Measurements from ENCODE around the gene MRPL43. TPM values are rescaled to one million over a fixed set of nuclear protein-coding genes. Genes with fewer than 3 reads are reported as not detected.

MRPL43 gene
- total and polyA plus RNA-seq, 9 of the 15 experiments (the other 6 are each of a cell fraction or from before 2014, with no cell fraction given), result 15.1 to 63.7 (median 37.2) TPM

DNA sequence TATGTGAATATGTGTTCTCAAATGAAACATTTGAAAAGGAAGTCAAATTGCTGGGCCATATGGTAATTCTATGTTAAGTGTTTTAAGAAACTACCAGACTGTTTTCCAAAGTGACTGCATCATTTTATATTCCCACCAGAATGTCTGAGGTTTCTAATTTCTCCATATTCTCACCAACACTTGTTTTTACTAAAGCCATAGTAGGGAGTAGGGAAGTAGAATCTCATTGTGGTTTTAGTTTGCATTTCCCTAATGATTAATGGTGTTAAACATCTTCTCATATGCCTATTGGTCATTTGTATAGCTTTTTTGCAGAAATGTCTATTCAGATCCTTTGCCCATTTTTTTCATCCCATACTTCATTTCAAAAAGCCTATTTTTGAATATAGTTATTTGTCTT is 27.0 kb downstream of the MRPL43 start (continued):
- TF ChIP-seq, protein P1, sequence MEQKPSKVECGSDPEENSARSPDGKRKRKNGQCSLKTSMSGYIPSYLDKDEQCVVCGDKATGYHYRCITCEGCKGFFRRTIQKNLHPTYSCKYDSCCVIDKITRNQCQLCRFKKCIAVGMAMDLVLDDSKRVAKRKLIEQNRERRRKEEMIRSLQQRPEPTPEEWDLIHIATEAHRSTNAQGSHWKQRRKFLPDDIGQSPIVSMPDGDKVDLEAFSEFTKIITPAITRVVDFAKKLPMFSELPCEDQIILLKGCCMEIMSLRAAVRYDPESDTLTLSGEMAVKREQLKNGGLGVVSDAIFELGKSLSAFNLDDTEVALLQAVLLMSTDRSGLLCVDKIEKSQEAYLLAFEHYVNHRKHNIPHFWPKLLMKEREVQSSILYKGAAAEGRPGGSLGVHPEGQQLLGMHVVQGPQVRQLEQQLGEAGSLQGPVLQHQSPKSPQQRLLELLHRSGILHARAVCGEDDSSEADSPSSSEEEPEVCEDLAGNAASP (IDR thresholded peaks at IDR 0.05), result no peak
- TF ChIP-seq, protein P2, sequence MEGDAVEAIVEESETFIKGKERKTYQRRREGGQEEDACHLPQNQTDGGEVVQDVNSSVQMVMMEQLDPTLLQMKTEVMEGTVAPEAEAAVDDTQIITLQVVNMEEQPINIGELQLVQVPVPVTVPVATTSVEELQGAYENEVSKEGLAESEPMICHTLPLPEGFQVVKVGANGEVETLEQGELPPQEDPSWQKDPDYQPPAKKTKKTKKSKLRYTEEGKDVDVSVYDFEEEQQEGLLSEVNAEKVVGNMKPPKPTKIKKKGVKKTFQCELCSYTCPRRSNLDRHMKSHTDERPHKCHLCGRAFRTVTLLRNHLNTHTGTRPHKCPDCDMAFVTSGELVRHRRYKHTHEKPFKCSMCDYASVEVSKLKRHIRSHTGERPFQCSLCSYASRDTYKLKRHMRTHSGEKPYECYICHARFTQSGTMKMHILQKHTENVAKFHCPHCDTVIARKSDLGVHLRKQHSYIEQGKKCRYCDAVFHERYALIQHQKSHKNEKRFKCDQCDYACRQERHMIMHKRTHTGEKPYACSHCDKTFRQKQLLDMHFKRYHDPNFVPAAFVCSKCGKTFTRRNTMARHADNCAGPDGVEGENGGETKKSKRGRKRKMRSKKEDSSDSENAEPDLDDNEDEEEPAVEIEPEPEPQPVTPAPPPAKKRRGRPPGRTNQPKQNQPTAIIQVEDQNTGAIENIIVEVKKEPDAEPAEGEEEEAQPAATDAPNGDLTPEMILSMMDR (IDR thresholded peaks at IDR 0.05 in 2 of 3, conservative IDR thresholded peaks at IDR 0.05 in 1 of 3; ENCODE audit: insufficient read depth in 2 of 3, low read depth in 1 of 3, low read length in 3 of 3), result no peak
- TF ChIP-seq MXI1 (IDR thresholded peaks at IDR 0.05; ENCODE audit: low read depth, low read length), result no peak
- TF ChIP-seq ARHGAP35 (IDR thresholded peaks at IDR 0.05; ENCODE audit: partially characterized antibody), result no peak
- TF ChIP-seq, protein P3, sequence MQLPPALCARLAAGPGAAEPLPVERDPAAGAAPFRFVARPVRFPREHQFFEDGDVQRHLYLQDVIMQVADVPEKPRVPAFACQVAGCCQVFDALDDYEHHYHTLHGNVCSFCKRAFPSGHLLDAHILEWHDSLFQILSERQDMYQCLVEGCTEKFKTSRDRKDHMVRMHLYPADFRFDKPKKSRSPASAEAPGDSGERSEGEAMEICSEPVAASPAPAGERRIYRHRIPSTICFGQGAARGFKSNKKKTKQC (CRISPR knock-in tag; IDR thresholded peaks at IDR 0.05), result no peak
- no peak for TF ChIP-seq CBFB (CRISPR knock-in tag; IDR thresholded peaks at IDR 0.05)
- TF ChIP-seq, protein P4, sequence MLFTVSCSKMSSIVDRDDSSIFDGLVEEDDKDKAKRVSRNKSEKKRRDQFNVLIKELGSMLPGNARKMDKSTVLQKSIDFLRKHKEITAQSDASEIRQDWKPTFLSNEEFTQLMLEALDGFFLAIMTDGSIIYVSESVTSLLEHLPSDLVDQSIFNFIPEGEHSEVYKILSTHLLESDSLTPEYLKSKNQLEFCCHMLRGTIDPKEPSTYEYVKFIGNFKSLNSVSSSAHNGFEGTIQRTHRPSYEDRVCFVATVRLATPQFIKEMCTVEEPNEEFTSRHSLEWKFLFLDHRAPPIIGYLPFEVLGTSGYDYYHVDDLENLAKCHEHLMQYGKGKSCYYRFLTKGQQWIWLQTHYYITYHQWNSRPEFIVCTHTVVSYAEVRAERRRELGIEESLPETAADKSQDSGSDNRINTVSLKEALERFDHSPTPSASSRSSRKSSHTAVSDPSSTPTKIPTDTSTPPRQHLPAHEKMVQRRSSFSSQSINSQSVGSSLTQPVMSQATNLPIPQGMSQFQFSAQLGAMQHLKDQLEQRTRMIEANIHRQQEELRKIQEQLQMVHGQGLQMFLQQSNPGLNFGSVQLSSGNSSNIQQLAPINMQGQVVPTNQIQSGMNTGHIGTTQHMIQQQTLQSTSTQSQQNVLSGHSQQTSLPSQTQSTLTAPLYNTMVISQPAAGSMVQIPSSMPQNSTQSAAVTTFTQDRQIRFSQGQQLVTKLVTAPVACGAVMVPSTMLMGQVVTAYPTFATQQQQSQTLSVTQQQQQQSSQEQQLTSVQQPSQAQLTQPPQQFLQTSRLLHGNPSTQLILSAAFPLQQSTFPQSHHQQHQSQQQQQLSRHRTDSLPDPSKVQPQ (CRISPR knock-in tag; IDR thresholded peaks at IDR 0.05; ENCODE audit: borderline replicate concordance), result no peak
- TF ChIP-seq, protein P5, sequence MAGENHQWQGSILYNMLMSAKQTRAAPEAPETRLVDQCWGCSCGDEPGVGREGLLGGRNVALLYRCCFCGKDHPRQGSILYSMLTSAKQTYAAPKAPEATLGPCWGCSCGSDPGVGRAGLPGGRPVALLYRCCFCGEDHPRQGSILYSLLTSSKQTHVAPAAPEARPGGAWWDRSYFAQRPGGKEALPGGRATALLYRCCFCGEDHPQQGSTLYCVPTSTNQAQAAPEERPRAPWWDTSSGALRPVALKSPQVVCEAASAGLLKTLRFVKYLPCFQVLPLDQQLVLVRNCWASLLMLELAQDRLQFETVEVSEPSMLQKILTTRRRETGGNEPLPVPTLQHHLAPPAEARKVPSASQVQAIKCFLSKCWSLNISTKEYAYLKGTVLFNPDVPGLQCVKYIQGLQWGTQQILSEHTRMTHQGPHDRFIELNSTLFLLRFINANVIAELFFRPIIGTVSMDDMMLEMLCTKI (IDR thresholded peaks at IDR 0.05; ENCODE audit: partially characterized antibody), result no peak
- TF ChIP-seq, protein P6, sequence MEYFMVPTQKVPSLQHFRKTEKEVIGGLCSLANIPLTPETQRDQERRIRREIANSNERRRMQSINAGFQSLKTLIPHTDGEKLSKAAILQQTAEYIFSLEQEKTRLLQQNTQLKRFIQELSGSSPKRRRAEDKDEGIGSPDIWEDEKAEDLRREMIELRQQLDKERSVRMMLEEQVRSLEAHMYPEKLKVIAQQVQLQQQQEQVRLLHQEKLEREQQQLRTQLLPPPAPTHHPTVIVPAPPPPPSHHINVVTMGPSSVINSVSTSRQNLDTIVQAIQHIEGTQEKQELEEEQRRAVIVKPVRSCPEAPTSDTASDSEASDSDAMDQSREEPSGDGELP (CRISPR knock-in tag; IDR thresholded peaks at IDR 0.05; ENCODE audit: borderline replicate concordance), result no peak
- no peak for TF ChIP-seq EP400 (IDR thresholded peaks at IDR 0.05)
- no peak for TF ChIP-seq HLTF (IDR thresholded peaks at IDR 0.05)
- TF ChIP-seq PPARD (CRISPR knock-in tag; IDR thresholded peaks at IDR 0.05), result no peak
- no peak for TF ChIP-seq TRIM24 (IDR thresholded peaks at IDR 0.05)
